HG02973 (cell line): ENCODE data around the gene SIAH2.

ENCODE experiments used
- ATAC-seq: cut with Tn5 transposase; IDR thresholded peaks from one replicate; pipeline ENCODE4 v1.9.1; 2021; ENCODE audit warnings: moderate library complexity; ENCODE audit not compliant: unreplicated experiment

SIAH2 gene

DNA sequence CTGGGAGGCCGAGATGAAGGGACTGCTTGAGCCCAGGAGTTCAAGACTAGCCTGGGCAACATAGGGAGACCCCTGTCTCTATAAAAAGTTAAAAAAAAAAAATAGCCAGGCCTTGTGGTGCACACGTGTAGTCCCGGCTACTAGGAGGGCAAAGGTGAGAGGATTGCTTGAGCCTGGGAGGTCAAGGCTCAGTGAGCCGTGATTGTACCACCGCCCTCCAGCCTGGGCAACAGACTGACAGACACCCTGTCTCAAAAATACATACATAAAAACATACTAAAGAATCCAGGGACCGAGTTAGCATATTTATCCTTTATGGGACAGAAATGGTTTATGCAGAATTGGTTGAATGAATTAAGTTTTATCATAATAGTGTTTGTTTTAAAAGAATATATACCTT lies 13.7 kb downstream of the SIAH2 start:
- ATAC-seq, result no peak

DNA sequence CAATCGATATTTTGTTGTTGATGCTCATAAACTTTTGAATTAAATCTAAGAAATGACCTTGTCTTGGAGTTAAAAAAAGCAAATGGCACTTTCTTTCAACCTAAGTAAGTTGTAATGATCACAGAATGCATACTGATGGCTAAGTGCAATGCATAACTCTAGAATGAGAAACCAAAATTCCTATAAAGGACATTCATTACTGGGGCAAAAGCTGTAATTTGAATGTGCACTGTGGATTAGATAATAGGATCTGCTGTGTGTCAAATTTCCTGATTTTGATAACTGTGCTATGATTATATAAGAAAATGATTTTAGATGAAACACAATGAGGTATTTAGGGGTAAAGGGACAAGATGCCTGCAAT lies 14.3 kb downstream of the SIAH2 start:
- ATAC-seq, result no peak

- no peak for ATAC-seq
Observed at GRCh38 chr3:150747886-150748683, 14.9 kb downstream of the SIAH2 start.

- ATAC-seq, result no peak
Observed at GRCh38 chr3:150746791-150747590, 16.0 kb downstream of the SIAH2 start.

GRCh38 chr3:150745832-150746231 lies 17.1 kb downstream of the SIAH2 start:
- no peak for ATAC-seq

GRCh38 chr3:150744919-150745211 lies 18.1 kb downstream of the SIAH2 start:
- ATAC-seq, result no peak

- no peak for ATAC-seq
Observed at GRCh38 chr3:150744041-150744918, 18.7 kb downstream of the SIAH2 start.

DNA sequence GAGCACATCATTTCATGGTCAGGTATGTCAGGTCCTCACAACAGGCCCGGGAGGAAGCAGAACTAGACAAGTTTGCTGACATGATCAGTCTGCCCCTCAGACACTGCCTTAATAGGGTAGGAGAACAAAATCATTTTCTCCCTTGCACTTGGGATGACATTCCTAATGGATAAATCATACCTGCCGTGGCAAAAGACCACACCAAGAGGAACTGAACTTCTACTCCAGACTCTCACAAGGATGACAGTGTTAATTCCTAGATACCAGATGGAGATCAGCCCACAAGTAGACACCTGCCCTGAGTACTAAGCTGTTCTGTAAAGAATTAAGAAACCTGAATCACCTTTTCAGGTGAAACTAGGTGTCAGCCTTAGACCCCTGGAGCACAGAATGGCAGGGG lies 19.5 kb downstream of the SIAH2 start:
- no peak for ATAC-seq

- no peak for ATAC-seq
Observed at GRCh38 chr3:150742679-150743078, 20.3 kb downstream of the SIAH2 start.

- ATAC-seq, result no peak
Observed at GRCh38 chr3:150742141-150742523, 20.8 kb downstream of the SIAH2 start.

- ATAC-seq, result no peak
Observed at GRCh38 chr3:150741497-150742140, 21.4 kb downstream of the SIAH2 start.

DNA sequence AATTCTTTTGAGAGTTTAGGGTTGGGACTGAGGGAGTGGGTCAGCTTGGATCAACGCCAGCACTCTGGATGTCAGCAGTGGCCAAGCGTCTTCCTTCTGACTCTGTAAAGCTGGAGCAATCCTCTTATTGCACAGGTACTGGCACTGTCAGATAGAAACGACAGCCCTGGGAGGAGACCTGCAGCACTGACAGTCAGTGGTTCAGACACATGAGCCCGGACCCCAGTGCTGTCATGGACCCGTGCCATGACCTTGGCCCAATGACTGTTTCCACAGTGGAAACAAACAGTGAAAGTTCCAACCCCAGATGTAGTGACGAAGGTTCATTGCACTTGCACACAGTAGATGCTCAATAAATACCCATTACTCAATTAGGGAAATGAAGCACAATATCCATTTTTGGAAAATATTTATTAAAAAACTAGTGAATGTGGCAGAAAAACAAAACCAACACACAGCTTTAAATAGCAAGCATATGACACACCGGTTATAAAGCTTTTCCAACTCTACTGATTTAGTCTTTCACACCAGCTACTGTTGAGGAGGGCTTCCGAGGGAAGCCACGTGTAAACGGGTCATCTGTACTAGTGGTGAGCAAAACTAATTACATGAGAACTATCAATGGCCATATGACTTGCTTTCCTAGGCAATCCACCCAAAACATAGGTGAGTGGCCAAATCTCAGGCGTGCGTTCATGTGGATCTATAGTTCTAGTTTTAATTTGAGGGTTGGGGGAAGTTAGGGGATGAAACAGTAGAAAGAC lies 22.1 kb downstream of the SIAH2 start:
- no peak for ATAC-seq

GRCh38 chr3:150739877-150740645 lies 22.9 kb downstream of the SIAH2 start:
- no peak for ATAC-seq

DNA sequence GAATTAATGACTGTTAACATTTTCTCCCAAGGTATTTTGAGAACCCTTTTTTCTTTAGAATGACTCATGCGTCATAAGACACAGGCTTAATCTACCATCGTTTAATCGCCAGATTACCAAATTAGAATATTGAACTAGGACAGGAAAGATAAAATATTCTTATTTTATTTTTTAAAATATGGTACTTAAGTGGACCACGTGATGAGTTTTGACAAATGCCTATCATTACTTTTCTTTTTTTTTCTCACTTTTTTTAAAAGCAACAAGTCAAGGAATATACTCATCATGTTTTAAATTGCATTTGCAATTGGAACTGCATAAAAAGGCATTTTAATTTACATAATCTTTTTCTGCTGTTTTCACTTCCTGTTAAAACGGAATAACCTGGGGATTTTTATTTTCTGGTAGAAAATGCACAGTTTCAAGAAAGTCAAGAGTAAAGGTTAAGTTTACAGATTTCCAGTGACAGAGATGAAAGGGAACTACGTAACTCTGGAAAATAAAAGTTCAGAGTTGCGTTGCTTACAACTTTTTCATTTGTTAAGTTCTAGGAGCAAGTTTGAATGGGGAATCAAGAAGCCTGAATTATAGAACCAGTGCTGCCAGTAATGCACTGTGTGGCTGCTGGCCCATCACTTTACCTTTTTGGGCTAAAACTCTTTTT lies 23.6 kb downstream of the SIAH2 start:
- ATAC-seq, result peak; percentile 32

GRCh38 chr3:150738688-150739087 lies 24.3 kb downstream of the SIAH2 start:
- no peak for ATAC-seq

DNA sequence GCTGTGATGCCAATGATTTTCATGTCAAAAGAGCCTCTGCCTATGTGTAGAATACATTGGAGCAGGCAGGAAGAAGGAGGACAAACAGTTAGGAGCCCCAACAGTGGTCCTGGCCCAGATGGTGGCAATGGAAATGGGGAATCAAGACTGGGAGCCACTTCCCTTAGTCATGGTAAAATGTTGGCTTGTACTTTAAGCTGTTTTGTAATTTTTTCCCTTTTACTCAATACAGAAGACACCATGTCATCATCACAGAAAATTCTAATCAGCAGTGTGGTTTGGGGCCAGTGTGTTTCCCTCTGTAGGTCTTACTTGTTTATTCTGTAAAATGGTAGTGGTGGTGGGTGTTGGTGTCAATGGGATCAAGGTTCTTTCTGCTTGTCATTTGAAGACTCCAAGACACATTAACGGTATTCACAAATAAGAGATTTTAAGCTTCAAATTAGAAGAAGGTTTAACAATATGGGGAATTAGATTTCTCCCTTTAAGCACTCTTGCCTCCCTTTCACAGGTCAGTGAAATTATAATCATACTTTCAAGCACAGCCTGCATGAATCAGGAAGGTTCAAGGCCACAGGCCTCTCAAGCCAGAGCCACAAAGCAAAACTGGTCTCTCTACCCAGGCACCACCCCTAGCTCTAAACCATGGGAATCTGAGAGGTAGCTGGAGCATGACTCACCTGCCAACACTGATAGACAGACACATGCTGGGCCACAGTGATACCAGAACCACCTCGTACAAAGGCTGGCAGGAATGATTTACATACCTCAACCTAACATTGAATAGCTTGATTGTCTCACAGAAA lies 24.9 kb downstream of the SIAH2 start:
- no peak for ATAC-seq

- no peak for ATAC-seq
Observed at GRCh38 chr3:150736903-150737832, 25.8 kb downstream of the SIAH2 start.
